OCI-LY7 (cell line): ENCODE results near the gene RHOD.

Experiments used
- EZH2phosphoT487 ChIP-seq: fragments of 200-600 bp; sonication (generic); IDR thresholded peaks from 2 replicates; pipeline ENCODE4 v1.6.1; 2018; ENCODE audit warnings: low read depth, borderline replicate concordance, mild to moderate bottlenecking, mixed run types, antibody characterized with exemption, low read length, moderate library complexity, mixed read lengths
- TF ChIP-seq, protein P1 (sequence below): fragments of 200-600 bp; sonication (generic); conservative IDR thresholded peaks from 2 replicates; pipeline ENCODE4 v1.5.1; 2014; ENCODE audit warnings: mild to moderate bottlenecking, antibody characterized with exemption, low read length, moderate library complexity, mixed read lengths

DNA sequence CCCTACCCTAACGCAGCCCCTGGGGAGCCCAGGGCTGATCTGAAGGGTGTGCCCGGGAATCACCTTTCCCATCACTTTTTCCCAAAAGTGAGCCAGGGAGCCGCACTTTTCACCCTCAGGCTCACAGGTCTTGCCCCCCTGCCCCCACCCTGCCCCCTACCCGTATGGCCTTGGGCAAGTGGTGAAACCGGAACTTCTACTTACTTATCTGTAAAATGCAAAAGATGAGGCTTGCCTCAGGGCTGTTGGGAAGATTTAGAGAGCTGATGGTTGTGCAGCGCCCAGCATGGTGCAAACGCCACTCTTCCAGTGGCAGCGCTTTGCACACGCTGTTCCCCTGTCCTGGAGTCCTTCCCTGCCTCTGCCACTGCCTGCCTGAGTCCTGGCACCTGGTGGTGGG is 25.7 kb upstream of the RHOD start:
- TF ChIP-seq, protein P1, sequence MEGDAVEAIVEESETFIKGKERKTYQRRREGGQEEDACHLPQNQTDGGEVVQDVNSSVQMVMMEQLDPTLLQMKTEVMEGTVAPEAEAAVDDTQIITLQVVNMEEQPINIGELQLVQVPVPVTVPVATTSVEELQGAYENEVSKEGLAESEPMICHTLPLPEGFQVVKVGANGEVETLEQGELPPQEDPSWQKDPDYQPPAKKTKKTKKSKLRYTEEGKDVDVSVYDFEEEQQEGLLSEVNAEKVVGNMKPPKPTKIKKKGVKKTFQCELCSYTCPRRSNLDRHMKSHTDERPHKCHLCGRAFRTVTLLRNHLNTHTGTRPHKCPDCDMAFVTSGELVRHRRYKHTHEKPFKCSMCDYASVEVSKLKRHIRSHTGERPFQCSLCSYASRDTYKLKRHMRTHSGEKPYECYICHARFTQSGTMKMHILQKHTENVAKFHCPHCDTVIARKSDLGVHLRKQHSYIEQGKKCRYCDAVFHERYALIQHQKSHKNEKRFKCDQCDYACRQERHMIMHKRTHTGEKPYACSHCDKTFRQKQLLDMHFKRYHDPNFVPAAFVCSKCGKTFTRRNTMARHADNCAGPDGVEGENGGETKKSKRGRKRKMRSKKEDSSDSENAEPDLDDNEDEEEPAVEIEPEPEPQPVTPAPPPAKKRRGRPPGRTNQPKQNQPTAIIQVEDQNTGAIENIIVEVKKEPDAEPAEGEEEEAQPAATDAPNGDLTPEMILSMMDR: no peak
- TF ChIP-seq EZH2phosphoT487: no peak
